IPS-18a (cell line): ENCODE data around the gene VASP.

ENCODE experiments used
- H3K27ac ChIP-seq: one replicate; pipeline ENCODE4 v1.5.1; 2013; ENCODE audit warnings: low read length
- H3K27me3 ChIP-seq: one replicate; pipeline ENCODE4 v1.6.1; 2013; ENCODE audit warnings: mild to moderate bottlenecking, low read length; ENCODE audit not compliant: control insufficient read depth, insufficient read depth
- H3K36me3 ChIP-seq: one replicate; pipeline ENCODE4 v1.6.1; 2013; ENCODE audit warnings: low read depth, low read length; ENCODE audit not compliant: control insufficient read depth
- H3K4me1 ChIP-seq: one replicate; pipeline ENCODE4 v1.6.1; 2013; ENCODE audit warnings: low read depth, low read length; ENCODE audit not compliant: control insufficient read depth
- H3K4me3 ChIP-seq: one replicate; pipeline ENCODE4 v1.5.1; 2013; ENCODE audit warnings: low read length
- H3K9ac ChIP-seq: one replicate; pipeline ENCODE4 v1.6.1; 2013; ENCODE audit warnings: mild to moderate bottlenecking, low read length, moderate library complexity
- H3K9me3 ChIP-seq: one replicate; pipeline ENCODE4 v1.6.1; 2013; ENCODE audit warnings: low read depth, low read length; ENCODE audit not compliant: control insufficient read depth

VASP gene

DNA sequence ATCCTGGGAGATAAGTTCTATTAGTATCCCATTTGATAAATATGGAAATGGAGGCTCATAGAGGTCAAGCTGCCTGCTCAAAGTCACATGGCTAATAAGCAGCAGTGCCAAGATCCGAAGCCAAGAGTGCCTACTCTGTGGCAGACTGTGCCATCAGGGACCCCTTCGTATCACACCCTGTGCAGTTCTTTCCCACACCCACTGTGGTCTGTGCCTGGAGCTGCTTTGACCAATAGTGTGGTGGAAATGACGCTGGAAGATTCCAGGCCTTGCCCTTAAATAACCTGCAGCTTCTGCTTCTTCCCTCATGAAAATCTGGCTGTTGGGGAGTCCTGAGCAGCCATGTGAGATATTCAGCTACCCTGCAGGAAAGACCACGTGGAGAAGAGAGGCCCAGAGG lies 67.2 kb downstream of the VASP start:
- no peak overlapping the region for H3K9ac ChIP-seq
- no peak overlapping the region for H3K27ac ChIP-seq
- H3K4me3 ChIP-seq = no peak overlapping the region
- no peaks in the 10 kb centered on the region for H3K9me3 ChIP-seq
- H3K4me1 ChIP-seq = peaks cover 14% of the 10 kb centered on the region
- no peaks in the 10 kb centered on the region for H3K36me3 ChIP-seq
- H3K27me3 ChIP-seq = no peaks in the 10 kb centered on the region

DNA sequence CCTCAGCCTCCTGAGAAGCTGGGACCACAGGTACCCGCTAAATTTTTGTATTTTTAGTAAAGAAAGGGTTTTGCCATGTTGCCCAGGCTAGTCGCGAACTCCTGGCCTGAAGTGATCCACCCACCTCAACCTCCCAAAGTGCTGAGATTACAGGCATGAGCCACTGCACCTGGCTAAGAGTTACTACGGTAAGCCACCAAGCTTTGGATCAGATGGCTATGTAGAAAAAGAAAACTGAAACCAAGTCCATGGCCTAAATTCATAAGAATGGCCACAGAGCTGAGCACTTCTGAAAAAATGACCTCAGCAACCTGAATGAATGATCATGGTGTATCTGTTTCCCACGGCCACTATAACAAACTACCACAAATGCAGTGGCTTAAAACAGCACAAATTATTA lies 67.9 kb downstream of the VASP start:
- Histone ChIP-seq H3K9me3 (no peaks in the 10 kb centered on the region), H3K27me3 (no peaks in the 10 kb centered on the region), H3K4me3 (no peak overlapping the region), H3K9ac (no peak overlapping the region), H3K36me3 (no peaks in the 10 kb centered on the region), H3K27ac (no peak overlapping the region), H3K4me1 (peaks cover 14% of the 10 kb centered on the region)
